CD14-positive monocyte (primary cell): Measurements from ENCODE around the gene DHRS12. TPM values are rescaled to one million over a fixed set of nuclear protein-coding genes. Genes with fewer than 3 reads are reported as not detected.

Source experiments
- DNase-seq, 3 donors: peaks; one replicate each; pipeline ENCODE4 v3.0.0-alpha.2; 2011 to 2022
- H2AFZ ChIP-seq: 2 replicates; pipeline ENCODE4 v1.6.0; 2012; ENCODE audit warnings: mild to moderate bottlenecking, low read depth, low read length, inconsistent platforms; ENCODE audit not compliant: insufficient read depth, poor library complexity, severe bottlenecking
- H3K27ac ChIP-seq, 2 donors: 1 replicate in 1 of 2; 2 replicates in 1 of 2; pipeline ENCODE4 v1.5.1; 2012 to 2013; ENCODE audit warnings: low read length in 2 of 2, control low read depth in 1 of 2, inconsistent platforms in 1 of 2, low read depth in 1 of 2, mild to moderate bottlenecking in 1 of 2
- H3K27me3 ChIP-seq, 2 donors: one replicate each; pipeline versions ENCODE4 v1.6.0 to v1.6.1; 2011 to 2013; ENCODE audit warnings: low read length in 2 of 2; ENCODE audit not compliant: control insufficient read depth in 2 of 2, insufficient read depth in 2 of 2
- H3K36me3 ChIP-seq, 2 donors: replicated peaks in 1 of 2; 1 replicate in 1 of 2; 2 replicates in 1 of 2; pipeline versions ENCODE4 v1.5.1 to v1.6.1; 2012 to 2013; ENCODE audit warnings: low read length in 2 of 2, control low read depth in 1 of 2, inconsistent platforms in 1 of 2, mild to moderate bottlenecking in 1 of 2; ENCODE audit not compliant: insufficient read depth in 2 of 2, control insufficient read depth in 1 of 2
- H3K4me1 ChIP-seq, 2 donors: 1 replicate in 1 of 2; 2 replicates in 1 of 2; pipeline versions ENCODE4 v1.5.1 to v1.6.1; 2012 to 2013; ENCODE audit warnings: low read length in 2 of 2, control low read depth in 1 of 2, inconsistent platforms in 1 of 2, mild to moderate bottlenecking in 1 of 2, moderate library complexity in 1 of 2; ENCODE audit not compliant: insufficient read depth in 2 of 2, control insufficient read depth in 1 of 2
- H3K4me2 ChIP-seq: replicated peaks from 2 replicates; pipeline ENCODE3; 2012; ENCODE audit warnings: low read length, moderate library complexity, mild to moderate bottlenecking; ENCODE audit not compliant: poor library complexity, severe bottlenecking; ENCODE audit errors: extremely low read depth
- H3K4me3 ChIP-seq, 3 experiments: fragments of 200-600 bp in 1 of 3; sonication (generic) in 1 of 3; replicated peaks in 1 of 3; 1 replicate in 2 of 3; 2 replicates in 1 of 3; pipeline ENCODE4 v1.5.1; 2011 to 2013; ENCODE audit warnings: low read length in 3 of 3, mild to moderate bottlenecking in 3 of 3, control low read depth in 2 of 3, low read depth in 2 of 3, inconsistent platforms in 1 of 3, moderate library complexity in 1 of 3
- H3K79me2 ChIP-seq: 2 replicates; pipeline ENCODE4 v1.6.0; 2012; ENCODE audit warnings: mild to moderate bottlenecking, control low read depth, inconsistent platforms, low read length, moderate library complexity; ENCODE audit not compliant: insufficient read depth
- H3K9ac ChIP-seq: 2 replicates; pipeline ENCODE4 v1.6.0; 2017; ENCODE audit warnings: low read length, mild to moderate bottlenecking; ENCODE audit not compliant: insufficient read depth, poor library complexity, severe bottlenecking
- H3K9me3 ChIP-seq, 2 donors: replicated peaks in 1 of 2; 1 replicate in 1 of 2; 2 replicates in 1 of 2; pipeline versions ENCODE4 v1.5.1 to v1.6.1; 2012 to 2013; ENCODE audit warnings: low read length in 2 of 2, control low read depth in 1 of 2; ENCODE audit not compliant: control insufficient read depth in 1 of 2, insufficient read depth in 1 of 2
- H4K20me1 ChIP-seq: 2 replicates; pipeline ENCODE4 v1.6.0; 2012; ENCODE audit warnings: mild to moderate bottlenecking, low read length, control low read depth, moderate library complexity; ENCODE audit not compliant: insufficient read depth
- H3K27ac Mint-ChIP-seq, 7 donors: one replicate each; pipeline ENCODE4 v1.8.0; 2020; ENCODE audit warnings: mild to moderate bottlenecking in 7 of 7, mixed read lengths in 7 of 7, moderate library complexity in 6 of 7, inconsistent platforms in 2 of 7
- H3K27me3 Mint-ChIP-seq, 3 donors: one replicate each; pipeline ENCODE4 v1.8.0; 2021 to 2022; ENCODE audit warnings: low read depth in 3 of 3, mild to moderate bottlenecking in 3 of 3, mixed read lengths in 3 of 3, moderate library complexity in 3 of 3, inconsistent platforms in 1 of 3
- H3K36me3 Mint-ChIP-seq, 2 donors: one replicate each; pipeline ENCODE4 v1.8.0; 2020; ENCODE audit warnings: mixed read lengths in 2 of 2, inconsistent platforms in 1 of 2, mild to moderate bottlenecking in 1 of 2
- H3K4me1 Mint-ChIP-seq: one replicate; pipeline ENCODE4 v1.8.0; 2020; ENCODE audit warnings: mild to moderate bottlenecking, mixed read lengths
- H3K4me3 Mint-ChIP-seq, 2 donors: one replicate each; pipeline ENCODE4 v1.8.0; 2020; ENCODE audit warnings: mild to moderate bottlenecking in 2 of 2, mixed read lengths in 2 of 2, moderate library complexity in 1 of 2
- H3K9me3 Mint-ChIP-seq, 7 donors: one replicate each; pipeline ENCODE4 v1.8.0; 2020 to 2022; ENCODE audit warnings: mixed read lengths in 7 of 7, mild to moderate bottlenecking in 6 of 7, moderate library complexity in 6 of 7, inconsistent platforms in 2 of 7
- CTCF ChIP-seq: fragments of 200-600 bp; IDR thresholded peaks from one replicate; pipeline ENCODE4 v1.8.0; 2022; ENCODE audit warnings: antibody characterized with exemption, mild to moderate bottlenecking
- WGBS: methylation state at CpG from one replicate; pipeline ENCODE4 v1.1.5; 2013; ENCODE audit warnings: missing lambda C conversion rate; ENCODE audit not compliant: insufficient coverage; 5-methylcytosine and 5-hydroxymethylcytosine counted together
- intact Hi-C, 2 donors: fragments of 100-400 bp; cut with micrococcal nuclease; formaldehyde crosslinking; loops; one replicate each; pipeline versions ENCODE4 v1.15.0 to v1.15.1; 2023
- polyA plus RNA-seq, 3 donors: library from polyadenylated mRNA; depleted of rRNA in 1 of 3; unstranded in 2 of 3; stranded (reverse) in 1 of 3; fragments of 300-500 nt in 2 of 3; fragments of >200 nt in 1 of 3; fragmentation: Illumina TruSeq in 2 of 3; gene quantifications; 1 replicate in 2 of 3; 2 replicates in 1 of 3; pipeline ENCODE4 v1.2.3, GENCODE V29; 2012 to 2021

Gene DHRS12
- polyA plus RNA-seq, 3 donors: 7.6 to 20.2 (median 20.0) TPM

GRCh38 chr13:51828730-51829567, 25.0 kb upstream of the DHRS12 start:
- Histone ChIP-seq H3K4me1 (peaks cover 74 to 78% of the 10 kb centered on the region in 2 donors), H3K79me2 (no peaks in the 10 kb centered on the region), H3K36me3 (no peaks in the 10 kb centered on the region), H2AFZ (peak overlapping the region; percentile 3), H3K4me2 (peak overlapping the region; percentile 33), H4K20me1 (no peaks in the 10 kb centered on the region), H3K27ac (peak overlapping the region; percentile 78 to 83), H3K9ac (peak overlapping the region; percentile 22), H3K4me3 (peak overlapping the region in 1 of 3 experiments; percentile 20), H3K9me3 (no peaks in the 10 kb centered on the region), H3K27me3 (no peaks in the 10 kb centered on the region)
- H3K4me1 Mint-ChIP-seq: peaks cover 87% of the 10 kb centered on the region
- H3K36me3 Mint-ChIP-seq: no peaks in the 10 kb centered on the region
- H3K4me3 Mint-ChIP-seq: peak overlapping the region; percentile 7 to 64
- H3K9me3 Mint-ChIP-seq: no peaks in the 10 kb centered on the region
- intact Hi-C loops: loop anchor here in 1 of 2 donors (10.0 kb wide), 1 partner anchor 186 kb away; the partner anchor contains the start of genes ALG11 and ATP7B
- TF ChIP-seq CTCF: no peak
- WGBS: no CpG with 5 or more reads among the region's 8 CpGs
- no peaks in the 10 kb centered on the region for H3K27me3 Mint-ChIP-seq
- H3K27ac Mint-ChIP-seq: peak overlapping the region; percentile 90 to 98 (median 96)
- peak; percentile 43 to 79 (median 69) for DNase-seq

- Mint-ChIP-seq H3K4me1 (peaks cover 92% of the 10 kb centered on the region), H3K4me3 (peak overlapping the region in 1 of 2 donors; percentile 49)
- peak overlapping the region; percentile 78 to 83 for H3K27ac ChIP-seq
Observed at GRCh38 chr13:51827254-51827653, 23.3 kb upstream of the DHRS12 start.

More at GRCh38 chr13:51827254-51827653, 23.3 kb upstream of the DHRS12 start:
- H3K9ac ChIP-seq: no peak overlapping the region
- Mint-ChIP-seq H3K36me3 (no peaks in the 10 kb centered on the region), H3K27me3 (no peaks in the 10 kb centered on the region), H3K9me3 (no peaks in the 10 kb centered on the region), H3K27ac (peak overlapping the region; percentile 90 to 98 (median 96))
- peaks cover 86 to 91% of the 10 kb centered on the region in 2 donors for H3K4me1 ChIP-seq
- no peaks in the 10 kb centered on the region for H3K79me2 ChIP-seq
- WGBS: 0% methylated on average over 4 of the region's 4 CpGs
- H2AFZ ChIP-seq: no peak overlapping the region
- intact Hi-C loops: loop anchor here in 1 of 2 donors (10.0 kb wide), 1 partner anchor 188 kb away; the partner anchor contains the start of genes ALG11 and ATP7B
- H3K4me2 ChIP-seq: peak overlapping the region; percentile 53
- H3K27me3 ChIP-seq: no peaks in the 10 kb centered on the region
- TF ChIP-seq CTCF: no peak
- H4K20me1 ChIP-seq: no peaks in the 10 kb centered on the region
- DNase-seq: peak; percentile 45 to 79 (median 76)
- no peaks in the 10 kb centered on the region for H3K9me3 ChIP-seq
- H3K4me3 ChIP-seq: peak overlapping the region in 1 of 3 experiments; percentile 42
- H3K36me3 ChIP-seq: no peaks in the 10 kb centered on the region
